ENCODE data around the gene COQ2.

Gene COQ2

DNA sequence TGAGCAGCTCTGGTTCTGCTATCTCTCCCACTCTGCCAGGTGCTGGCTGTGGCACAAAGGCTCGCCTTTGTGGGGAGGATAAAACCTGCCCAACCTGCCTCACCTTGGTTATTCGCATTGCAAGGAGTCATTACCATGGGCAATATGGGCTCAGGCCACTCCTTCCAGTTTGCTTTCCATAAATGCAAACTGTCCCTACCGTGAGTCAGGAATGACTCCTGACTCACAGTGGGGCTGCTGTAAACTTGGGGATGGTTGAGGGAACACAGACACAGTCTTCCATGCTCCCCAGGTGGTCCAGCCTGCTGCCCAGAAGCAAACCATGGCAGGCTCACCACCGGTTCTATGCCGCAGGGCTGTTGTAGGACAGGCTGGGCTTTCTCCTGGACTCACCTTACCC lies 36.1 kb downstream of the COQ2 start:
- ChIA-PET CTCF (no interaction called here), POLR2A (interaction anchor here (1.2 kb wide), 1 partner anchor 138 kb away, joined by 5 read pairs; no protein-coding TSS in a partner anchor)
- TF ChIP-seq CTBP1 (IDR thresholded peaks at IDR 0.05; ENCODE audit: borderline replicate concordance) = no peak
- no peak for TF ChIP-seq BHLHE40 (IDR thresholded peaks at IDR 0.05; ENCODE audit: borderline replicate concordance)
- TF ChIP-seq FOXK2 (IDR thresholded peaks at IDR 0.05) = no peak
- no peak for TF ChIP-seq LEF1 (IDR thresholded peaks at IDR 0.05; ENCODE audit: borderline replicate concordance)
- no peak for TF ChIP-seq ELF4 (IDR thresholded peaks at IDR 0.05)
- no peak for TF ChIP-seq NFRKB (IDR thresholded peaks at IDR 0.05)
- TF ChIP-seq, protein P1, sequence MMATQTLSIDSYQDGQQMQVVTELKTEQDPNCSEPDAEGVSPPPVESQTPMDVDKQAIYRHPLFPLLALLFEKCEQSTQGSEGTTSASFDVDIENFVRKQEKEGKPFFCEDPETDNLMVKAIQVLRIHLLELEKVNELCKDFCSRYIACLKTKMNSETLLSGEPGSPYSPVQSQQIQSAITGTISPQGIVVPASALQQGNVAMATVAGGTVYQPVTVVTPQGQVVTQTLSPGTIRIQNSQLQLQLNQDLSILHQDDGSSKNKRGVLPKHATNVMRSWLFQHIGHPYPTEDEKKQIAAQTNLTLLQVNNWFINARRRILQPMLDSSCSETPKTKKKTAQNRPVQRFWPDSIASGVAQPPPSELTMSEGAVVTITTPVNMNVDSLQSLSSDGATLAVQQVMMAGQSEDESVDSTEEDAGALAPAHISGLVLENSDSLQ (IDR thresholded peaks at IDR 0.05) = no peak
- TF ChIP-seq FOXM1 (IDR thresholded peaks at IDR 0.05; ENCODE audit: borderline replicate concordance) = no peak
- no peak for TF ChIP-seq HDGF (IDR thresholded peaks at IDR 0.05; ENCODE audit: borderline replicate concordance)
- no peak for TF ChIP-seq TARDBP (IDR thresholded peaks at IDR 0.05)
- no peak for TF ChIP-seq SUZ12 (IDR thresholded peaks at IDR 0.05)
- no peak for TF ChIP-seq ARNT (IDR thresholded peaks at IDR 0.05)
- no peak for TF ChIP-seq SP1 (IDR thresholded peaks at IDR 0.05)
- TF ChIP-seq L3MBTL2 (conservative IDR thresholded peaks at IDR 0.05) = no peak
- no peak for TF ChIP-seq FOXA1 (IDR thresholded peaks at IDR 0.05)
- no peak for TF ChIP-seq ZNF384 (IDR thresholded peaks at IDR 0.05)
- DNase-seq (ENCODE audit: extremely low spot score) = no peak

DNA sequence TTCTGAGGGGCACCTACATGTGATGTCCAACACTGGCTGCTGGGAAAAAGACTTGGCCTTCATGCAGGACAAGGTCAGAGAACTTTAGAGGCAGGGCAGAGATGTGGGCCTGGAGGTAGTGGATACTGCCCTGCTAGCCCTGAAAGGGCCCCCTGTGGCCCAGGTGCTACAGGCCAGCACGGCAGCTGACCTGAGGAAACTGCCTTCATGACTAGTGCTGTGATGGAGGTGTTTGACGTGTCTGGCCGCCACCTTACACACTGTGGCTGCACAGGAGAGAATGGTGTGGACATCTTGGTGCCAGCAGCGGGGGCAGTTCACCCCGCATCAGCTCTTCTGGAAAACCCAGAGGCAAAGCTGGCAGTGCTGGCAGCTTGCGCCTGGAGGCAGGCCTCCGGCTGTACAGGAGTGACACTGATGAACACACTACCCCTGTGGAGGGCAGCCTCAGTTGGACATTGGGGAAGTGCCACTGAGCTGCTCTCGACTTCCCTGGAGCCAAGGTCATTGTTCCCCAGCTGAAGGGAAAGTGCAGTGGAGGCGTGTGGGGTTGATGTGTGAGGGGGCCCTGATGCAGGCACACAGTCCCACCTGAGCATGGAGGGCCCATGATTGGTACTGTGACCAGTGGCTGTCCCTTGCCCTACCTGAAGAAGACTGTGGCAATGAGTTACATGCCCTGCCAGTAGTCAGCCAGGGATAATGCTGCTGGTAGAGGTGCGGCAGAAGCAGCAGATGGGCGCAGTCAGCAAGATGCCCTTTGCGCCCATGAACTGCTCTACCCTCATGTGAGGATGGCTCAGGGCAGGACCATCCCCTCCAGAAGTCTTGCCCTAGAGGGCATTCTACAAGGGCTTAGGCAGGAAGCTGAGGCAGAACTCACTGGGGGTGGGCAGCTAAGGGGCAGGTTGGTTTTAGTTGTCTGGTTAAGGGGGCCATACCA lies 36.9 kb downstream of the COQ2 start:
- ChIA-PET CTCF (no interaction called here), POLR2A (interaction anchor here (1.2 kb wide), 1 partner anchor 137 kb away, joined by 5 read pairs; no protein-coding TSS in a partner anchor)
- TF ChIP-seq LEF1 (IDR thresholded peaks at IDR 0.05; ENCODE audit: borderline replicate concordance) (no peak), L3MBTL2 (conservative IDR thresholded peaks at IDR 0.05) (no peak), ZNF384 (IDR thresholded peaks at IDR 0.05) (no peak), BHLHE40 (IDR thresholded peaks at IDR 0.05; ENCODE audit: borderline replicate concordance) (no peak), FOXM1 (IDR thresholded peaks at IDR 0.05; ENCODE audit: borderline replicate concordance) (no peak), ELF4 (IDR thresholded peaks at IDR 0.05) (no peak), HDGF (IDR thresholded peaks at IDR 0.05; ENCODE audit: borderline replicate concordance) (no peak), CTBP1 (IDR thresholded peaks at IDR 0.05; ENCODE audit: borderline replicate concordance) (no peak), FOXA1 (IDR thresholded peaks at IDR 0.05) (no peak), NFRKB (IDR thresholded peaks at IDR 0.05) (no peak), SUZ12 (IDR thresholded peaks at IDR 0.05) (no peak)
- TF ChIP-seq, protein P1 (IDR thresholded peaks at IDR 0.05) = no peak
- no peak for DNase-seq (ENCODE audit: extremely low spot score)

DNA sequence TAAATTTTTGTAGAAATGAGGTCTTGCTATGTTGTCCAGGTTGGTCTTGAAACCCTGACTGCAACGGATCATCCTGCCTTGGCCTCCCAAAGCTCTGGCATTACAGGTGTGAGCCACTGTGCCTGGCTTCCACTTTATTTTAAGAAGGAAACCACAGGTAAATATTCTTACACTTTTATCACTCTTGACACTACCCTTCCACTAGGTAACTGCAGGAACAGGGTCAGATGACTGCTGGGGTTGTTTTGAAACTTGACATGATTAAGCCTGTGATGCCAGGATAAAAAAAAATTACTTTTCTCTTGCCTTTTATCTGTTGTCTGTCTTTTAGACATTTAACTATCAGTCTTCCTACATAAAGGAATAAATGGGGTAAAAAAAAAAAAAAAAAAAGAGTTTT lies 43.5 kb downstream of the COQ2 start:
- TF ChIP-seq SUZ12 (IDR thresholded peaks at IDR 0.05) (no peak), ELF4 (IDR thresholded peaks at IDR 0.05) (no peak), SP1 (IDR thresholded peaks at IDR 0.05) (no peak), ZNF384 (IDR thresholded peaks at IDR 0.05) (no peak), FOXA1 (IDR thresholded peaks at IDR 0.05) (no peak)
- CTCF ChIA-PET = no interaction called here
- DNase-seq (ENCODE audit: extremely low spot score) = no peak
- POLR2A ChIA-PET = no interaction called here

DNA sequence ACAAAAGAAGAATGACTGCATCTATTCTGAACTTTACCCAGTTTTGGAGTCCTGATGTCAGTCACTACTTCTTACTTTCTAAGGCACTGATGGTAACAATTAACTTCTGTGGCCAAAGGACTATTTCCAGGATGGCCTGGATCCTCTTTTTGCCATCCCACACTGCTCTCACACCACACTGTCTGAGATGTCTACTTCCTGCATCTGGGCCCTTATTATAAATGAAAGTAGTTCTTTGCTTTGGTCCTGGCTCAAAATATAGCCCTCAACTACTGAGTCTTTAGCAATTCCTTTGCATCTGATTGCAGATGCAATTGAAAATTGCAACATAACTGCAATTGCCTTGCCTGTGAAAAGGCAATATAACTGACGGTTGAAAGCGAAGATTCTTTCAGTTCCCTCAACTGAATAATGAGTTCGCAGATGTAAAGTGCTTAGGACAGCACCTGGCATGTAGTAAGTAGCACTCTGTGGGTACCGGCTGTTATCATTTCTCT lies 44.2 kb downstream of the COQ2 start:
- no peak for DNase-seq (ENCODE audit: extremely low spot score)
- POLR2A ChIA-PET = no interaction called here

DNA sequence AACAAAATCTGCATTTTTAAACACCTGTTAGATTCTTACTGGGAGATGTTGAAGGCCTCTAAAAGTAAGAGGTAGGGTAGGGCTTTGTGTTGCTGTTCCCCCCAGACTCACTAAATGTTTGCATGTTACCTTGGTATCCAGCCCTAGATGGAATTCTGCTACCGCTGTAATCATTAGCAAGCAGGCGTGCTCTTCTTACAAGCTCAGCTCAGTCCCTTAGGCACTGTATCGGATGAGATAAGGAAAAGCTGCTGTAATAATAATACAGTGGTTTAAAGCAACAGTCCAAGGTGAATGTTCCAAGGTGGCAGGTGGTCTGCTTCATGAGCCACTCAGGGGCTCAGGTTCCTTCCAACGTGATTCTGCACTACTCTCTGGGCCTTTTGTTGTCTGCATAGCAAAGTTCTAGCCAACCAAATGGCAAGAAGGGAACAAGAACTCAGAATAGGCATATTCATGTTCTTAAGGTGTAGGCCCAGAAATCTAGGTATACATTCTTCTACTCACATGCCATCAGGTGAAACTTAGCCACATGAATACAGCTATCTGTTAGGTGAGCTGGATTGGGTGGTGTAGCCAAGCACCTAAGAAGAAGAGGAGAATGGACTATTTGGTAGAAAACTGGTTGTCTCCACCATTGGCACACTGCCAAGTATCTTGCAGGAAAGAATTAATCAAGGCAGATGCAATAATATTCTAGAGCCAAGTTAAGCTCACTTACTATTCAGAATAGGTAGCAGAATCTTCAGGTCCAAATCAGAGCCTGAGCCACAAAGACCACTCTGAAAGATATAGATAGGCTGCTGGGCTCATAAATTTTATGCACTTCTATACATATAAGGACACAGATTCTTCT lies 46.0 kb downstream of the COQ2 start:
- ChIA-PET POLR2A (no interaction called here), CTCF (interaction anchor here (0.5 to 0.6 kb wide), 2 partner anchors 13 to 363 kb away, joined by 3 read pairs; no protein-coding TSS in a partner anchor)
- TF ChIP-seq ARNT (IDR thresholded peaks at IDR 0.05) (no peak), FOXK2 (IDR thresholded peaks at IDR 0.05) (no peak)
- no peak for DNase-seq (ENCODE audit: extremely low spot score)

More for the DNA sequence above, 44.2 kb downstream of the COQ2 start:
- TF ChIP-seq SUZ12 (IDR thresholded peaks at IDR 0.05) = no peak
- no peak for TF ChIP-seq BHLHE40 (IDR thresholded peaks at IDR 0.05; ENCODE audit: borderline replicate concordance)
- TF ChIP-seq ARNT (IDR thresholded peaks at IDR 0.05) = no peak
- TF ChIP-seq FOXK2 (IDR thresholded peaks at IDR 0.05) = no peak
- TF ChIP-seq, protein P1 (IDR thresholded peaks at IDR 0.05) = no peak
- no peak for TF ChIP-seq HDGF (IDR thresholded peaks at IDR 0.05; ENCODE audit: borderline replicate concordance)
- no peak for TF ChIP-seq ELF4 (IDR thresholded peaks at IDR 0.05)
- TF ChIP-seq NFRKB (IDR thresholded peaks at IDR 0.05) = no peak
- no peak for TF ChIP-seq ZNF384 (IDR thresholded peaks at IDR 0.05)
- no peak for TF ChIP-seq CTBP1 (IDR thresholded peaks at IDR 0.05; ENCODE audit: borderline replicate concordance)
- no peak for TF ChIP-seq LEF1 (IDR thresholded peaks at IDR 0.05; ENCODE audit: borderline replicate concordance)
- no peak for TF ChIP-seq L3MBTL2 (conservative IDR thresholded peaks at IDR 0.05)
- TF ChIP-seq FOXM1 (IDR thresholded peaks at IDR 0.05; ENCODE audit: borderline replicate concordance) = no peak
- no peak for TF ChIP-seq TARDBP (IDR thresholded peaks at IDR 0.05)
- CTCF ChIA-PET = no interaction called here

Data from HEK293T (cell line).